ENCODE results near the gene MED27. TPM values are rescaled to one million over a fixed set of nuclear protein-coding genes. Genes with fewer than 3 reads are reported as not detected.

MED27 gene
- total RNA-seq, 1 experiment from 2014 or later, result 49.6 TPM

GRCh38 chr9:131838530-131839280, 241.0 kb downstream of the MED27 start:
- no peak for DNase-seq (ENCODE audit: low read depth)

DNA sequence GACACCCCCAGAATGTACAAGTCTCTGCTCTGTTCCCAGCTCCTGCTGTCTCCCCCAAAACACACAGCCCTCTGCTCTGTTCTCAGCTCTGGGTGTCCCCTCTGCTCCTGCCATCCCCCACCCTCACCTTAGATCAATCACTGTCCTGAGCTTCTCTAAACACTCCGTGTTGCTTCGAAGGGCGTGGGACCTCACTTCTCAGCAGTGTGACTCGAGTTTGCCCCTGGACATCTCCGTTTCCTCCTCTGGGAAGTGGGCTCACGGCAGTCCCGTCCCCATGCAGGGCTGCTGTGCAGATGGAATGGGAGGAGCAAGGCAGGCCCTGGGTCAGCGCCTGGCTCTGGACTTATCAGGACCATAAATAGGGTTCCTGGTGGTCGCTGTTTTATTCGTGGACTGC, 241.8 kb downstream of the MED27 start:
- DNase-seq (ENCODE audit: low read depth), result no peak

DNA sequence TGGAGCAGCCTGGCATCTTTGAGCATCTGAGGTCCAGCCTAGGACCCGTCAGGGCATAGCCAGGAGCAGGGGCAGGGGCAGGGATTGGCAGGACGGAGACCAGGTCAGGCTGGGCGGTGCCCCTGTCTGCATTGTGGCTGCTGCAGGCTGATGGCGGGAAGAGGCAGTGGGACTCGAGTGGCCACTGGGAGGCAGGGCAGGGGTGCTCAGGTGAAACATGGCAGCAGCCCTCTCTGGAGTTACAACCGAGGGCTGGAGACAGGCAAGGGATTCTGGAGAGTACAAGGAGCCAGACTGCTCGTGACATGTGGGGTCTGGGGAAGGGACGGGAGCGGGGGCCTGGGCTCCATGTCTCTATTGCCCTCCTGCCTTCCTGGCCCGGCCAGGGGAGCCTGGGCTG, 242.4 kb downstream of the MED27 start:
- DNase-seq (ENCODE audit: low read depth), result no peak

- no peak for DNase-seq (ENCODE audit: low read depth)
Observed at GRCh38 chr9:131836607-131837315, 242.9 kb downstream of the MED27 start.

DNA sequence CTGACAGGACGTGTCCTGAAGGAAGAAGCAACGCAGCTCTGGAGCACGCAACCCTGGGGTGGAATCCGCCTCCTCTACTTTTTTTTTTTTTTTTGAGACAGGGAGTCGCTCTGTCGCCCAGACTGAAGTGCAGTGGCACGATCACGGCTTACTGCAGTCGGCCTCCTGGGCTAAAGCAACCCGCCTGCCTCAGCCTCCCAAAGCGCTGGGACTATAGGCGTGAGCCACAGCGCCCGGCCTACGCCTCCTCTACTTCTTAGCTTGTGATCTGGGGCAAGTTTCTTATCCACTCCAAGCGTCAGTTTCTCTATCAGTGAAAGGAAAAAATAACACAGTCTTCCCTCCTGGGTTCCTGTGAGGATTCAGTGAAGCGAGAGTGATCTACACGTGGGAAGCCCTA, 243.6 kb downstream of the MED27 start:
- no peak for DNase-seq (ENCODE audit: low read depth)

GRCh38 chr9:131835151-131835910, 244.3 kb downstream of the MED27 start:
- no peak for DNase-seq (ENCODE audit: low read depth)

DNA sequence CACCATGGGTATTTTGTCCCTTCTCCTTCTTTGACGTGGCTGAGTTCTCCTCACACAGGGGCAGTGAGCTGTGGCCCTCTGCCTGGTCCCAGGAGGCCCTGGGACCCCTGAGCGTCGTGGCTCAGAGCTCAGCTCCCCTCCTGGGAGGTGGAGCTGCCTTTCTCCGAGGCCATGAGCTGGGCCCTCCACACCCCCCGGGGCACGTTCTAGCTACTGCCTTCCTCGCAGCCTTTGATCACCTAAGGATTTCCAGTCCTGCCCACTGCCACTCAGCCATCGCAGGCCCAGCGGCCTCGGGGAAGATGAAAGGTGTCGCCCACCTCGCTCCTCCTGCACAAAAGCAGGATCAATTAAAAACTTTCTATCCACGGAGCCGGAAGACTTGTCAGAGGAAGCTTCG, 244.9 kb downstream of the MED27 start:
- no peak for DNase-seq (ENCODE audit: low read depth)

GRCh38 chr9:131833906-131834305, 245.8 kb downstream of the MED27 start:
- peak; percentile 45 for DNase-seq (ENCODE audit: low read depth)

GRCh38 chr9:131833083-131833482, 246.6 kb downstream of the MED27 start:
- no peak for DNase-seq (ENCODE audit: low read depth)

- DNase-seq (ENCODE audit: low read depth), result no peak
Observed at GRCh38 chr9:131831380-131832165, 248.1 kb downstream of the MED27 start.

GRCh38 chr9:131827821-131828369, 251.8 kb downstream of the MED27 start:
- DNase-seq (ENCODE audit: low read depth), result no peak

- DNase-seq (ENCODE audit: low read depth), result no peak
Observed at GRCh38 chr9:131826966-131827525, 252.6 kb downstream of the MED27 start.

GRCh38 chr9:131826053-131826452, 253.6 kb downstream of the MED27 start:
- no peak for DNase-seq (ENCODE audit: low read depth)

- DNase-seq (ENCODE audit: low read depth), result no peak
Observed at GRCh38 chr9:131824953-131825495, 254.6 kb downstream of the MED27 start.

- DNase-seq (ENCODE audit: low read depth), result no peak
Observed at GRCh38 chr9:131824155-131824594, 255.5 kb downstream of the MED27 start.

DNA sequence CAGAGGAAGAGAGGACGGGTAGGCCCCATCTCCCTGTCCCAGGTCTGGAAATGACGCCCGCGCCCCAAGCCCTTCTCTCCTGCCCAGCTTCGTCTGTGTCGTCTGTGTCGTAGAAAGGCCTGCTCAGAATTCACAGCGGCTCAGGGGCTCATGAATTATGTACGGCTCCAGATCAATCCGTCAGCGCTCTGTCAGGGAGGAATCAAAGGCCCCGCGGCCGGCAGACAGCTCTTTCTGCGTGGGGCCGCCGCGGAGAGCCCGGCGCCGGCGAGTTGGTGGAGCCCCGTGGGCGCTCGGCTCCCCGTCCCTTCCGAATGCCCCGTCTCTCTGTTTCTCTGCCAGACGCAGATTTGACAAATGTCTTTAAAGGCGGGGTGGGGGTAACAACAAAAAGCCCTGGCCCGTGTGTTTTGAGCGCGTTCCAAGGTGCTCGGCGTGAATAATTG, 255.9 kb downstream of the MED27 start:
- DNase-seq (ENCODE audit: low read depth), result no peak

- no peak for DNase-seq (ENCODE audit: low read depth)
Observed at GRCh38 chr9:131818089-131818488, 261.6 kb downstream of the MED27 start.

DNA sequence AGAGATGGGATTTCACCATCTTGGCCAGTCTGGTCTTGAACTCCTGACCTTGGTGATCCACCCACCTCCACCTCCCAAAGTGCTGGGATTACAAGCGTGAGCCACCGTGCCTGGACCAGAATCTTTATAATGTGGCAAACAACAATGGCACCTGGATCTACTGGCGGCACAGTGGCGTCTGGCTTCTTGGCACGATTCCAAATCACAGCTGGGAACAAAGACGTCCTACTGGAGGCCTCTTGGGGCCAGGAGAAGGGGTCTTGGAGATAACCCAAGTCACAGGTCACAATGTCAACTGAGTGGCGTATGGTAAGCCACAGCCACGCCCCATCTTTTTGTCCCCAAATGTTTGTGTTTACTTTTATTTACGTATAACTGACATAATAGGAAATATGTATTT, 262.0 kb downstream of the MED27 start:
- no peak for DNase-seq (ENCODE audit: low read depth)

DNA sequence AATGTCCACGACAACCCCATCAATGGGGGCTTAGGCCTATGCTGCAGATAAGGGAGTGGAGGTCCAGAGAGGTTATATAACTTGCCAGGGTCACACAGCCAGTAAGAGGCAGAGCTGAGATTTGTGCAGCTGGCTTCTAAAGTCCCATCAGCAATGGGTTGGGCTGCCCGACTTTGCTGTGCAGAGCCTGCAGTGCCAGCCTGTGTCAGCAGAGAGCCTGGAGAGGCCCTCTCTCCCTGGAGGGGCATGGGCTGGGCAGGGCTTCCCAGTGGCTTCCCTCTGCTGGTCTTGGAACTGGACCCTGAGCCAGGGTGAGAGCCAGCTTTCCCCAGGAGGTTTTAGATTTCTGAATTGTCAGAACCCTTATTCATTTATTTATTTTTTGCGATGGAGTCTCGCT, 262.6 kb downstream of the MED27 start:
- no peak for DNase-seq (ENCODE audit: low read depth)

All from LHCN-M2 (cell line).